ENCODE results near the gene CBLC.

CBLC gene

GRCh38 chr19:44808463-44809371 is 31.0 kb downstream of the CBLC start, which contains the start of gene BCAM:
Gene BCAM (plus strand): TSS chr19:44809103. CDS start chr19:44809125, 22 bp downstream.
- peak within 1 kb of the TSS; percentile 60 for H3K4me3 ChIP-seq (ENCODE audit: low read depth, low read length)
- TF ChIP-seq CTCF (conservative IDR thresholded peaks at IDR 0.05; ENCODE audit: low read depth, low read length): no peak
- DNase-seq (ENCODE audit: low read depth): peak; percentile 69

- TF ChIP-seq CTCF (conservative IDR thresholded peaks at IDR 0.05; ENCODE audit: low read depth, low read length): no peak
- H3K4me3 ChIP-seq (ENCODE audit: low read depth, low read length): no peak overlapping the region
- no peak for DNase-seq (ENCODE audit: low read depth)
Measured at GRCh38 chr19:44809577-44810233, 32.0 kb downstream of the CBLC start.

GRCh38 chr19:44810234-44811121 is 32.8 kb downstream of the CBLC start:
- TF ChIP-seq CTCF (conservative IDR thresholded peaks at IDR 0.05; ENCODE audit: low read depth, low read length): no peak
- DNase-seq (ENCODE audit: low read depth): no peak
- no peak overlapping the region for H3K4me3 ChIP-seq (ENCODE audit: low read depth, low read length)

- H3K4me3 ChIP-seq (ENCODE audit: low read depth, low read length): no peak overlapping the region
- DNase-seq (ENCODE audit: low read depth): no peak
- no peak for TF ChIP-seq CTCF (conservative IDR thresholded peaks at IDR 0.05; ENCODE audit: low read depth, low read length)
Measured at GRCh38 chr19:44811122-44811419, 33.4 kb downstream of the CBLC start.

GRCh38 chr19:44812142-44812718 is 34.5 kb downstream of the CBLC start:
- DNase-seq (ENCODE audit: low read depth): no peak
- H3K4me3 ChIP-seq (ENCODE audit: low read depth, low read length): no peak overlapping the region
- no peak for TF ChIP-seq CTCF (conservative IDR thresholded peaks at IDR 0.05; ENCODE audit: low read depth, low read length)

- H3K4me3 ChIP-seq (ENCODE audit: low read depth, low read length): no peak overlapping the region
- peak; percentile 15 for TF ChIP-seq CTCF (conservative IDR thresholded peaks at IDR 0.05; ENCODE audit: low read depth, low read length)
- no peak for DNase-seq (ENCODE audit: low read depth)
Measured at GRCh38 chr19:44813070-44813840, 35.6 kb downstream of the CBLC start.
